Measurements from ENCODE around the gene POLR1D.

DNA sequence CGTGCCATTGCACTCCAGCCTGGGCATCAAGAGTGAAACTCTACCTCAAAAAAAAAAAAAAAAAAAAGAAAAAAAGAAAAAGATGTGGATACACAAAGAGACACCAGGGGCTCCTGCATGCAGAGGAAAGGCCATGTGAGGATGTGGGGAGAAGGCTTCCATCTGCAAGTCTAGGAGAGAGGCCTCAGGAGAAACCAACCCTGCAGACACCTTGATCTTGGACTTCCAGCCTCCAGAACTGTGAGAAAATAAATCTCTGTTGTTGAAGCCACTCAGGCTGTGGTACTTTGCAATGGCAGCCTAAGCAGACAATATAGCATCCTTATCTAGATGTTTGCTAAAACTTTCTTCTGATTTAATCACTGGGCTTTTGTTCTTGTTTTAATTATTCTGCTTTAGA lies 50.3 kb downstream of the POLR1D start:
- TF ChIP-seq, protein P1, sequence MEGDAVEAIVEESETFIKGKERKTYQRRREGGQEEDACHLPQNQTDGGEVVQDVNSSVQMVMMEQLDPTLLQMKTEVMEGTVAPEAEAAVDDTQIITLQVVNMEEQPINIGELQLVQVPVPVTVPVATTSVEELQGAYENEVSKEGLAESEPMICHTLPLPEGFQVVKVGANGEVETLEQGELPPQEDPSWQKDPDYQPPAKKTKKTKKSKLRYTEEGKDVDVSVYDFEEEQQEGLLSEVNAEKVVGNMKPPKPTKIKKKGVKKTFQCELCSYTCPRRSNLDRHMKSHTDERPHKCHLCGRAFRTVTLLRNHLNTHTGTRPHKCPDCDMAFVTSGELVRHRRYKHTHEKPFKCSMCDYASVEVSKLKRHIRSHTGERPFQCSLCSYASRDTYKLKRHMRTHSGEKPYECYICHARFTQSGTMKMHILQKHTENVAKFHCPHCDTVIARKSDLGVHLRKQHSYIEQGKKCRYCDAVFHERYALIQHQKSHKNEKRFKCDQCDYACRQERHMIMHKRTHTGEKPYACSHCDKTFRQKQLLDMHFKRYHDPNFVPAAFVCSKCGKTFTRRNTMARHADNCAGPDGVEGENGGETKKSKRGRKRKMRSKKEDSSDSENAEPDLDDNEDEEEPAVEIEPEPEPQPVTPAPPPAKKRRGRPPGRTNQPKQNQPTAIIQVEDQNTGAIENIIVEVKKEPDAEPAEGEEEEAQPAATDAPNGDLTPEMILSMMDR (IDR thresholded peaks at IDR 0.05; ENCODE audit: low read depth, low read length): no peak
- no peak for TF ChIP-seq EZH2phosphoT487 (IDR thresholded peaks at IDR 0.05; ENCODE audit: low read depth)

Measured in OCI-LY3 (cell line).